GM23338 (cell line): ENCODE data around the gene FASTKD3.

Experiments used
- CREB1 ChIP-seq: fragments of 250-450 bp; sonication (Bioruptor Pico); IDR thresholded peaks from 2 replicates; pipeline ENCODE4 v1.5.0; 2020; ENCODE audit warnings: low read depth, mild to moderate bottlenecking, moderate library complexity
- EZH2 ChIP-seq: fragments of 200-600 bp; sonication (generic); IDR thresholded peaks from one replicate; pipeline ENCODE4 v1.8.0; 2017; ENCODE audit warnings: antibody characterized with exemption, mild to moderate bottlenecking, low read depth; ENCODE audit not compliant: unreplicated experiment
- EZH2phosphoT487 ChIP-seq: fragments of 200-600 bp; sonication (generic); IDR thresholded peaks from one replicate; pipeline ENCODE4 v1.8.1; 2018; ENCODE audit warnings: antibody characterized with exemption; ENCODE audit not compliant: unreplicated experiment
- POLR2AphosphoS5 ChIP-seq: IDR thresholded peaks from 2 replicates; pipeline ENCODE4 v1.6.1; 2016; ENCODE audit warnings: antibody characterized with exemption, low read depth
- ZNF114 ChIP-seq: fragments of 250-450 bp; sonication (Bioruptor Pico); IDR thresholded peaks from 2 replicates; pipeline ENCODE4 v1.5.0; 2020; ENCODE audit warnings: mild to moderate bottlenecking, moderate library complexity
- TF ChIP-seq, protein P1 (sequence below), 2 experiments: fragments of 200-600 bp in 1 of 2; sonication (generic) in 1 of 2; conservative IDR thresholded peaks; 2 replicates each; pipeline versions ENCODE4 v1.5.1 to v1.6.1; 2016 to 2017; ENCODE audit warnings: antibody characterized with exemption in 2 of 2, low read depth in 2 of 2, mild to moderate bottlenecking in 2 of 2, moderate library complexity in 1 of 2
- TF ChIP-seq, protein P2 (sequence below): IDR thresholded peaks from one replicate; pipeline ENCODE4 v1.6.1; 2018; ENCODE audit warnings: antibody characterized with exemption; ENCODE audit not compliant: unreplicated experiment

DNA sequence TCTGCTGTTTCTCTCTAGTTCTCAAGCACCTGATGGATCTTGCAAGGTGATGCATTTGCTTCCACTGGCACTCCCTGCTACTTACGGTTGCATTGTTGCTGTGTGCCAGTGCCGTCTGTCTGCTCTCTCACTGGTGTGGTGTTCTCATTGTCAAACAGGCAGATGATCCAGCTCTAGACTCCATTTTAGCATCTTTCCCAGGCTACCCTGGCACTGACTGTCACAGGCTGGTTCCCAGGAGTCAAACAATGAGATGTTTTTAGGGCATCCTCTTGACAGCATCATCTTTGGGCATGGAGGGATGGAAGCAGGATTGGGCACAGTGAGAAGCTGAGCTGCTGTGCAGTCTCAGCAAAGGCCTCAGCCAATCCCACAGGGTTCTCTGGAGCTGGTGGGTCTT, 13.0 kb upstream of the FASTKD3 start:
- TF ChIP-seq, protein P1, sequence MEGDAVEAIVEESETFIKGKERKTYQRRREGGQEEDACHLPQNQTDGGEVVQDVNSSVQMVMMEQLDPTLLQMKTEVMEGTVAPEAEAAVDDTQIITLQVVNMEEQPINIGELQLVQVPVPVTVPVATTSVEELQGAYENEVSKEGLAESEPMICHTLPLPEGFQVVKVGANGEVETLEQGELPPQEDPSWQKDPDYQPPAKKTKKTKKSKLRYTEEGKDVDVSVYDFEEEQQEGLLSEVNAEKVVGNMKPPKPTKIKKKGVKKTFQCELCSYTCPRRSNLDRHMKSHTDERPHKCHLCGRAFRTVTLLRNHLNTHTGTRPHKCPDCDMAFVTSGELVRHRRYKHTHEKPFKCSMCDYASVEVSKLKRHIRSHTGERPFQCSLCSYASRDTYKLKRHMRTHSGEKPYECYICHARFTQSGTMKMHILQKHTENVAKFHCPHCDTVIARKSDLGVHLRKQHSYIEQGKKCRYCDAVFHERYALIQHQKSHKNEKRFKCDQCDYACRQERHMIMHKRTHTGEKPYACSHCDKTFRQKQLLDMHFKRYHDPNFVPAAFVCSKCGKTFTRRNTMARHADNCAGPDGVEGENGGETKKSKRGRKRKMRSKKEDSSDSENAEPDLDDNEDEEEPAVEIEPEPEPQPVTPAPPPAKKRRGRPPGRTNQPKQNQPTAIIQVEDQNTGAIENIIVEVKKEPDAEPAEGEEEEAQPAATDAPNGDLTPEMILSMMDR (conservative IDR thresholded peaks at IDR 0.05; ENCODE audit: low read depth in 2 of 2) = no peak
- TF ChIP-seq CREB1 (CRISPR knock-in tag) (no peak), POLR2AphosphoS5 (no peak), EZH2 (no peak), ZNF114 (CRISPR knock-in tag) (no peak), EZH2phosphoT487 (no peak)
- TF ChIP-seq, protein P2, sequence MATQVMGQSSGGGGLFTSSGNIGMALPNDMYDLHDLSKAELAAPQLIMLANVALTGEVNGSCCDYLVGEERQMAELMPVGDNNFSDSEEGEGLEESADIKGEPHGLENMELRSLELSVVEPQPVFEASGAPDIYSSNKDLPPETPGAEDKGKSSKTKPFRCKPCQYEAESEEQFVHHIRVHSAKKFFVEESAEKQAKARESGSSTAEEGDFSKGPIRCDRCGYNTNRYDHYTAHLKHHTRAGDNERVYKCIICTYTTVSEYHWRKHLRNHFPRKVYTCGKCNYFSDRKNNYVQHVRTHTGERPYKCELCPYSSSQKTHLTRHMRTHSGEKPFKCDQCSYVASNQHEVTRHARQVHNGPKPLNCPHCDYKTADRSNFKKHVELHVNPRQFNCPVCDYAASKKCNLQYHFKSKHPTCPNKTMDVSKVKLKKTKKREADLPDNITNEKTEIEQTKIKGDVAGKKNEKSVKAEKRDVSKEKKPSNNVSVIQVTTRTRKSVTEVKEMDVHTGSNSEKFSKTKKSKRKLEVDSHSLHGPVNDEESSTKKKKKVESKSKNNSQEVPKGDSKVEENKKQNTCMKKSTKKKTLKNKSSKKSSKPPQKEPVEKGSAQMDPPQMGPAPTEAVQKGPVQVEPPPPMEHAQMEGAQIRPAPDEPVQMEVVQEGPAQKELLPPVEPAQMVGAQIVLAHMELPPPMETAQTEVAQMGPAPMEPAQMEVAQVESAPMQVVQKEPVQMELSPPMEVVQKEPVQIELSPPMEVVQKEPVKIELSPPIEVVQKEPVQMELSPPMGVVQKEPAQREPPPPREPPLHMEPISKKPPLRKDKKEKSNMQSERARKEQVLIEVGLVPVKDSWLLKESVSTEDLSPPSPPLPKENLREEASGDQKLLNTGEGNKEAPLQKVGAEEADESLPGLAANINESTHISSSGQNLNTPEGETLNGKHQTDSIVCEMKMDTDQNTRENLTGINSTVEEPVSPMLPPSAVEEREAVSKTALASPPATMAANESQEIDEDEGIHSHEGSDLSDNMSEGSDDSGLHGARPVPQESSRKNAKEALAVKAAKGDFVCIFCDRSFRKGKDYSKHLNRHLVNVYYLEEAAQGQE = no peak
